ENCODE results near the gene FPGS.

Gene FPGS

GRCh38 chr9:127818574-127818973 lies 15.9 kb downstream of the FPGS start:
- no peak overlapping the region for H3K4me3 ChIP-seq (replicated peaks; ENCODE audit: low read depth, low read length)
- no peaks in the 10 kb centered on the region for H3K27me3 ChIP-seq (replicated peaks; ENCODE audit: control insufficient read depth, insufficient read depth, low read length)
- no peak for TF ChIP-seq CTCF (IDR thresholded peaks at IDR 0.05; ENCODE audit: insufficient read depth, low read length, poor library complexity, severe bottlenecking)
- DNase-seq (ENCODE audit: extremely low read depth, insufficient read length): no peak
- peaks cover 20% of the 10 kb centered on the region for H3K36me3 ChIP-seq (ENCODE audit: control insufficient read depth, insufficient read depth, low read length)

GRCh38 chr9:127822108-127822507 lies 19.4 kb downstream of the FPGS start:
- no peak for TF ChIP-seq CTCF (IDR thresholded peaks at IDR 0.05; ENCODE audit: insufficient read depth, low read length, poor library complexity, severe bottlenecking)
- Histone ChIP-seq H3K36me3 (ENCODE audit: control insufficient read depth, insufficient read depth, low read length) (no peaks in the 10 kb centered on the region; the same call in 1 of the 2 replicates), H3K4me3 (replicated peaks; ENCODE audit: low read depth, low read length) (no peak overlapping the region), H3K27me3 (replicated peaks; ENCODE audit: control insufficient read depth, insufficient read depth, low read length) (no peaks in the 10 kb centered on the region)
- no peak for DNase-seq (ENCODE audit: extremely low read depth, insufficient read length)

GRCh38 chr9:127825319-127826051 lies 22.8 kb downstream of the FPGS start:
- H3K4me3 ChIP-seq (replicated peaks; ENCODE audit: low read depth, low read length): no peak overlapping the region
- TF ChIP-seq CTCF (IDR thresholded peaks at IDR 0.05; ENCODE audit: insufficient read depth, low read length, poor library complexity, severe bottlenecking): peak; percentile 55
- no peaks in the 10 kb centered on the region for H3K36me3 ChIP-seq (ENCODE audit: control insufficient read depth, insufficient read depth, low read length)
- H3K27me3 ChIP-seq (replicated peaks; ENCODE audit: control insufficient read depth, insufficient read depth, low read length): no peaks in the 10 kb centered on the region
- DNase-seq (ENCODE audit: extremely low read depth, insufficient read length): no peak

- no peaks in the 10 kb centered on the region for H3K27me3 ChIP-seq (replicated peaks; ENCODE audit: control insufficient read depth, insufficient read depth, low read length)
- no peak for DNase-seq (ENCODE audit: extremely low read depth, insufficient read length)
- no peak overlapping the region for H3K4me3 ChIP-seq (replicated peaks; ENCODE audit: low read depth, low read length)
- H3K36me3 ChIP-seq (ENCODE audit: control insufficient read depth, insufficient read depth, low read length): no peaks in the 10 kb centered on the region
- TF ChIP-seq CTCF (IDR thresholded peaks at IDR 0.05; ENCODE audit: insufficient read depth, low read length, poor library complexity, severe bottlenecking): no peak
These were observed 23.7 kb downstream of the FPGS start for GRCh38 chr9:127826253-127826913.

GRCh38 chr9:127828262-127829031 lies 25.8 kb downstream of the FPGS start:
- no peaks in the 10 kb centered on the region for H3K27me3 ChIP-seq (replicated peaks; ENCODE audit: control insufficient read depth, insufficient read depth, low read length)
- H3K4me3 ChIP-seq (replicated peaks; ENCODE audit: low read depth, low read length): no peak overlapping the region
- TF ChIP-seq CTCF (IDR thresholded peaks at IDR 0.05; ENCODE audit: insufficient read depth, low read length, poor library complexity, severe bottlenecking): no peak
- no peaks in the 10 kb centered on the region for H3K36me3 ChIP-seq (ENCODE audit: control insufficient read depth, insufficient read depth, low read length)
- DNase-seq (ENCODE audit: extremely low read depth, insufficient read length): no peak
